Middle frontal gyrus (tissue), 1 donor: ENCODE results near the gene ZNF8.
"Not testable (repeated sequence)": the region's sequence is repeated elsewhere in the genome, so short reads cannot be mapped to it uniquely, and the experiment has no call there.

ENCODE experiments used
- DNase-seq: peaks from one replicate; pipeline ENCODE4 v3.0.0-alpha.2; 2015; ENCODE audit warnings: low spot score; ENCODE audit errors: extremely low spot score

Gene ZNF8

DNA sequence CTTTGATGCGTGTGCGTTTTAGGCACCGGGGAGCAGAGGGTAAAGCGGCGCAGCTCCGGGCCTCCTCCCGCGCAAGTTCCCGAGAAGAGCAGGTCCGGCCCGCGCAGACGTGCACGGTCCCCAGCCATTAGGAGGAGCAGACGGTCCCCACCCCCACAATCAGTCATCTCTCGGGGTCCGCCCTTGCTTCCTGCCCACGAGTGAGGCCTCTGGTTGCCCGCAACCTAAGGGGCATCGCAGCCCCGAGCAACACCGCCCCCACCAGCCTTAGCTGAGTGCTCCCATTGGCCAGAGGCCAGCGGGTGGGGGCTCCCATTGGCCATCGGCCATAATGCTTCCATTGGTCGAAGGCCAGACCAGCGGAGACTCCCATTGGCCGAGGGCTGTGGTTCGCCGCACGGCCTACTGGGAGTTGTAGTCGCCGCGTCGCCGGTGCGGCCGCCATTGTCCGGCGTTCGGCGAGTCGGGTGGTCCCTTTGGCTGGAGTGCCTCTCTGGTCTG, at the start of gene ZNF8:
ZNF8 (plus strand) TSS at position 415 of the 501 bp plus-strand sequence. CDS start 127 bp downstream, outside the sequence.
- peak; percentile 92 for DNase-seq

- no peak for DNase-seq
Measured at GRCh38 chr19:58229255-58229639, 49.5 kb upstream of the ZNF8 start.

- no peak for DNase-seq
Measured at GRCh38 chr19:58237324-58237723, 41.4 kb upstream of the ZNF8 start.

- no peak for DNase-seq
Measured at GRCh38 chr19:58243351-58243750, 35.4 kb upstream of the ZNF8 start.

DNA sequence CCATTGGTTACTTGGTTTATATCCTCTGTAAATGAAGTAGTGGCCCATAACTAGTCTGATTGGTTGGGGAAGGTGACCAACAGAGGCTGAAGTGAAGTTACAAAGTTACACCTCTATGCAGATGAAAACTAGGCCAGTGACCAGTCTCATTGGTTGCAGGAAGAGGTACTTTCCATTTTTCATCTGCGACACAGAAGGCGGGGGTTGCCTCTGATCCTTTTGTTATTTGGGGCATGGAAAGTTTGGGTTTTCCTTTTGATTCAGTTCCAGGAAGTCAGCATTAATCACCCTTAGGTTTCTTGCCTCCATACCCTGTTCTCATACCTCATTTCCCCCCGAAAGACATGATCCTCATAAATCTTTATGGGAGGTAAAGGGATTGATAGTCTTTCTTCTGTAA, 29.9 kb upstream of the ZNF8 start:
- no peak for DNase-seq

GRCh38 chr19:58252102-58252685, 26.6 kb upstream of the ZNF8 start:
- DNase-seq: no peak

DNA sequence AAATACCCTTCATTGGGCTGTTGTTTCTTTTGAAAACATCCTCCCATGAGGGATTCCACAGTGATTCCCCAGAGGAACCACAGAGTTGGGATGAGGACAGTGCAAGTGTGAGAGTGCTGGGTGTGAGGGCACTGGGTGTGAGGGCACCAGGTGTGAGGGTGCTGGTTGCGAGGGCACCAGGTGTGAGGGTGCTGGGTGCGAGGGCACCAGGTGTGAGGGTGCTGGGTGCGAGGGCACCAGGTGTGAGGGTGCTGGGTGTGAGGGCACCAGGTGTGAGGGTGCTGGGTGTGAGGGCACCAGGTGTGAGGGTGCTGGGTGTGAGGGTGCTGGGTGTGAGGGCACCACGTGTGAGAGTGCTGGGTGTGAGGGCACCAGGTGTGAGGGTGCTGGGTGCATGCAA, 20.5 kb upstream of the ZNF8 start:
- DNase-seq: not testable (repeated sequence)

- no peak for DNase-seq
Measured at GRCh38 chr19:58261600-58261967, 17.2 kb upstream of the ZNF8 start.

DNA sequence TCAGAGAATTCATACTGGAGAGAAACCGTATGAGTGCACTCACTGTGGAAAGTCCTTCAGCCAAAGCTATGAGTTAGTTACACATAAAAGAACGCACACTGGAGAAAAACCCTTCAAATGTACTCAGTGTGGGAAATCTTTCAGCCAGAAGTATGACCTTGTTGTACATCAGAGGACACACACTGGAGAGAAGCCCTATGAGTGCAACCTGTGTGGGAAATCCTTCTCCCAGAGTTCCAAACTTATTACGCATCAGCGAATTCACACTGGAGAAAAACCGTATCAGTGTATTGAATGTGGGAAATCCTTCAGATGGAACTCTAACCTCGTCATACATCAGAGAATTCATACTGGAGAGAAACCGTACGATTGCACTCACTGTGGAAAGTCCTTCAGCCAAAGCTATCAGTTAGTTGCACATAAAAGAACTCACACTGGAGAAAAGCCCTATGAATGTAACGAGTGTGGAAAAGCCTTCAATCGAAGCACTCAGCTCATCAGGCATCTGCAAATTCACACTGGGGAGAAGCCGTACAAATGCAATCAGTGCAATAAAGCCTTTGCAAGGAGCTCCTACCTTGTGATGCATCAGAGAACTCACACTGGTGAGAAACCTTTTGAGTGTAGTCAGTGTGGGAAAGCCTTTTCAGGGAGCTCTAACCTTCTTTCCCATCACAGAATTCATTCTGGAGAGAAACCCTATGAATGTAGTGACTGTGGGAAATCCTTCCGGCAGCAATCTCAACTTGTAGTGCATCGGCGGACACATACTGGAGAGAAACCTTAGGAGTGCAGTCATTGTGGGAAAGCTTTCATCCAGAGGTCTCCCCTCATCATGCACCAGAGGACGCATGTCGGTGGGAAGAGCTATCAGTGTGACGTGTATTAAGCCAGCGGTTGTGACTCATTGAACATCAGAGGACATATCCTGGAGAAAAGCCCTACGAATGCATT, 16.5 kb upstream of the ZNF8 start:
- DNase-seq: no peak

GRCh38 chr19:58262922-58263296, 15.8 kb upstream of the ZNF8 start:
- no peak for DNase-seq

DNA sequence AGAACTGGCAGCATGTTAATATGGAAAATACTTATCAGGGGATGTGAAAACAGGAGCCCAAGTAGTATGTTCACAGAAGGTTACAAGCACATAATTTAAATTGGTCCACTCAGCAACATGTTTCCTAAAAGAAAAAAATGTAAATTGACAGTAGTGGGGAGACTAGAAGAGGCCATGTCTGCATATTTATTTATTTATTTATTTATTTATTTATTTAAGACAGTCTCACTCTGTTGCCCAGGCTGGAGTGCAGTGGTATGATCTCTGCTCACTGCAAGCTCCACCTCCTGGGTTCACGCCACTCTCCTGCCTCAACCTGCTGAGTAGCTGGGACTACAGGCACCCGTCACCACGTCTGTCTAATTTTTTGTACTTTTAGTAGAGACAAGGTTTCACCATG, 13.7 kb upstream of the ZNF8 start:
- DNase-seq: no peak

- no peak for DNase-seq
Measured at GRCh38 chr19:58268344-58268743, 10.4 kb upstream of the ZNF8 start.

DNA sequence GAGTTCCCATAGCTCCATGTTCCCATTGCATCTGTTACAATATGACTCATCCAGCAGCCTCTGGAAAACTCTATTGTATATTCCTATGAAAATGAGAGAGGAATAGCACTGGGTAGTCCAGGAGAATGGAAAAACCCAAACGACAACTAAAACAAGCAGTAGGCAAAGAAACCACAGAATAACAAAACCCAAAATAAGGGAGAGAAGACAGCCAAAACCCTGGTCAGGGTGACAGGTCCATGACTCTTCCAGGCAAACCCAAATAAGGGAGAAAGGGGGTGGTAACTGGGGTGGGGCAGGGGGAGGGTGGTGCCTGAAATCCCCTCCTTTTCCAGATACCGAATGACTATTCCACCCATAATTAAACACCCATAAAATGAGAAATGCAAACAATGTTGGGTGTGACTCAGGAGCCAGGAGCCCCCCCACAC, 4.0 kb upstream of the ZNF8 start:
- peak; percentile 13 for DNase-seq

GRCh38 chr19:58275564-58275963, 3.2 kb upstream of the ZNF8 start:
- DNase-seq: no peak

- DNase-seq: no peak
Measured at GRCh38 chr19:58277197-58277596, 1.6 kb upstream of the ZNF8 start.

- peak; percentile 5 for DNase-seq
Measured at GRCh38 chr19:58277748-58278540, 811 bp upstream of the ZNF8 start.

DNA sequence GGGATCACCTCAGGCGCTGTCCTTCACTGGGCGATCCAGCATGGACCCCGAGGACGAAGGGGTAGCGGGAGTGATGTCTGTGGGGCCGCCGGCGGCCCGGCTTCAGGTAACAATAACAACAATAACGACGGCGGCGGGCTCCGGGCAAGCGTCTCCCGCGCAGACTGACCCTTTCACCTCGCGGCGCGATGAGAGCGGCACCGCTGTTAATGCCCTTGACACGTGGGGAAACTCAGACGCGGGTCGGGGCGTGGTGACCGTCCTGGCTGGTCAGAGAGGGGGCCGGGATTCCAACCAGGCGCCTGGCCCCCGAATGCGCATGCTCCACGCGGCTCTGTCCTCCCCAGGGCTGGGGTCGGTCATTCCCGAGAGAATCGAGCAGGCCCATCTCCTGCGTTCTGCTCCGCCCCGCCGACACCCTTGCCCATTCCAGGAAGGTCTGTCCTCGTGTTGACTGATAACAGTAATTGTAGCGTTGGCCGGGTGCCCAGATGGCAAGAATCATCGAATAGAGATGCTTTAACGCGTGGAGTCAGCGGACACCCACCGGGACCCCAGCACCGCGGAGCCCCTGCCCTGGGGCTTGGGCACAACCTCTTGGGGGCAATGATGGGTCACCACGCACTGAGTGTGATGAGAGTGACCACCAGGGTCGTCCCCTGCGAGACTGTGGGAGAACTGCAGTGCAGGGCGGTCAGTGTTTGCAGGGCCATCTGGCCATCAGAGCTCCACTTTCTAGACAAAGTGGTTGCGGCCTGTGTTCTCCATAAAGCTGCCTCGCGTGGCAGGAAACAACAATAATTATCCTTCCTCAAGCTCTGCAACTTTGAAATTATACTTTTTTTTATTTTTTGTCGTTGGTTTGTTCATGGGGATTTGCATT, 528 bp downstream of the ZNF8 start:
- peak; percentile 13 for DNase-seq

- no peak for DNase-seq
Measured at GRCh38 chr19:58279925-58280316, 1.2 kb downstream of the ZNF8 start.

DNA sequence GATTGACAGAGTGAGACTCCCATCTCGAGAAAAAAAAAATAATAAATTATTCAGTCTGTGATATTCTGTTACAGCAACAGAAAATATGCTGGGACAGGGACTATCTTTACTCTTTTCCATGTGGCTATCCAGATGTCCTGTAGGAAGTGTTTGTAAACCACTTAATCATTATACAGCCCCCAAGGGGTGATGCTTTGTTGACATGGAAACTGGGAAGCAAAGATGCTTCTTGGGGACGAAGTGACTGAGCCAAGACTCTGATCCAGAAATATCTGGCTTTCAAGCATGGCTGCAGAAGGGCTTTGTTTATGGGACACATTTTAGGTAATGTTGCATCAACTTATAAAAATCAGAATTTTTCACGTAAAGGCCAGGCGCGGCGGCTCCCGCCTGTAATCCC, 5.4 kb downstream of the ZNF8 start:
- DNase-seq: no peak

GRCh38 chr19:58291943-58292342, 13.2 kb downstream of the ZNF8 start:
- DNase-seq: no peak
